Thyroid gland (tissue), 4 donors: ENCODE data around the gene BSPRY.

Experiments
- CTCF ChIP-seq, 6 experiments: fragments of 200-600 bp in 3 of 6; fragments of 450-650 bp in 3 of 6; sonication (generic) in 3 of 6; IDR thresholded peaks; one replicate each; pipeline ENCODE4 v1.5.1; 2016 to 2019; ENCODE audit warnings: antibody characterized with exemption in 6 of 6, mild to moderate bottlenecking in 2 of 6, inconsistent platforms in 1 of 6, moderate library complexity in 1 of 6
- POLR2A ChIP-seq, 2 donors: fragments of 450-650 bp; IDR thresholded peaks; one replicate each; pipeline ENCODE4 v1.6.1; 2017; ENCODE audit warnings: antibody characterized with exemption in 2 of 2, mild to moderate bottlenecking in 2 of 2, moderate library complexity in 1 of 2

- TF ChIP-seq CTCF (IDR thresholded peaks at IDR 0.05) (no peak), POLR2A (IDR thresholded peaks at IDR 0.05) (no peak)
Measured at GRCh38 chr9:113306566-113306965, 42.8 kb upstream of the BSPRY start.
